NK-92 treated with Interleukin-12 subunit alpha and Interleukin-12 subunit beta, amount 100 ng/mL, for 24 hours (cell line): ENCODE measurements around the gene OR6C6.
"Not testable (repeated sequence)": the region's sequence is repeated elsewhere in the genome, so short reads cannot be mapped to it uniquely, and the experiment has no call there.

Source experiments
- DNase-seq: peaks from one replicate; lab custom pipeline; 2025; lab: John Stamatoyannopoulos, UW

Gene OR6C6

DNA sequence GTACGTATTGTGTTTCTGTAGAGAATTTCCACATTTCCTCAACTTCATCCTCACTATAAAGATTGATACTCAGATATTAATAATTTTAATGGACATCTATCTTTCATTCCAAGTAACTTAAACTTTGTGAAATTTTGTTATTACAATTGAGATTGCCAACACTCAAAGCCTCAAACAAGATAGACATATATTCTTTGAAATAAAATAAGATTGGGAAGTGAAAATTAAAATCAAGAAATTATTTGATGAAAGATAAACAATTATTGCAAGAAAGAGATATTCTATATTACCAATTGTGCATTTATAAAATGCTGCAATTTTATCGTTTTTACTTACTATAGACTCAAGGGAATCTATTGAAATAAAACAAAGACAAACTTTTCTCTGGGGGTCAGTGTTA, at the start of gene OR6C6:
Gene OR6C6, minus strand, starts transcription at position 101 of the 400 bp plus-strand sequence. CDS start 1,337 bp downstream, outside the sequence.
- no peak for DNase-seq

DNA sequence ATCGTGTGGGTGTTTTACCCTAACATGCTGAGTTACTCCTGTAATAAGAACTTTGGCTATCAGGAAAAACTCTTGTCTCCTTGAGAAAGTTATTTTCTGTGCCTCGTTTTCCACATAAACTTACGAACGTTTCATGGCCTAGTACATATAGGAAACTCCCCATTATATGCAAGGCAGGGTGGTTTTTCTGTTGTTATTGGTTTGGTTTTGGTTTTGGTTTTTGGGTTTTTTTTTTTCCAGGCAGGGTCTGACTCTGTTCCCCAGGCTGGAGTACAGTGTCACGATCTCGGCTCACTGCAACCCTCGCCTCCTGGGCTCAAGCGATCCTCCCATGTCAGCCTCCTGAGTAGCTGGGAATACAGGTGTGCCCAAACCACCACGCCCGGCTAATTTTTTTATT, 39.6 kb upstream of the OR6C6 start:
- no peak for DNase-seq

DNA sequence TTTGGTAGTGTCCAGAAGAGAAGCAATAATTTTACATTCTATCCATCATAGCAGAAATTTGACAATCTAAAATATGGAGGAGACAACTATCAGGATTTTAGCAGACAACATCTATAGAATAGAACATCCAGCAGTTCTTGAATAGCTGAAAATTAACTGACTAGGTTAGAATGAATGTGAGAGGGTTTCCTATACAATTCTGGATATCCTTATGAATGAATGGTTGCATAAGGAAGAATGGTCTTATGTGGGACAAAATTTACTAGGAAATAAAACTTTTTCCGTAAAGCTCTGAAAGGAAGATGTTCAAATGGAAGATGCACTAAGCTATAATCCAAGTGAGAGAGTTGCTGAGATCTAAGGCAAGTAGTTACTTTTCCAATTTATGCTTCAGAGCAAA, 34.1 kb upstream of the OR6C6 start, which contains the start of gene OR6C3:
Gene OR6C3, plus strand, starts transcription at position 301 of the 400 bp plus-strand sequence. CDS start 955 bp downstream, outside the sequence.
- DNase-seq: no peak

DNA sequence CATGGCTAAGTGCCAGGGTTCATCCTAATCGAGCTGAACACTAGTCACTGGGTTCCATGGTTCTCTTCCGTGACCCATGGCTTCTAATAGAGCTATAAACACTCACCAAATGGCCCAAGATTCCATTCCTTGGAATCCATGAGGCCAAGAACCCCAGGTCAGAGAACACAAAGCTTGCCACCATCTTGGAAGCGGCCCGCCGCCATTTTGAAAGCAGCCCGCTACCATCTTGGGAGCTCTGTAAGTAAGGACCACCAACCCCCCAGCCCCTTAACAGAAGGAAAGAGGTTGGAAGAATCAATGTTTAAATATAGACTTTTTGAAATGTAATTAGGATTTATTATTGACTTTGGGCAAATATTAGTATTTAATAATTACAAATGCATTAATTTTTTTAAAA, 29.4 kb upstream of the OR6C6 start:
- not testable (repeated sequence) for DNase-seq

DNA sequence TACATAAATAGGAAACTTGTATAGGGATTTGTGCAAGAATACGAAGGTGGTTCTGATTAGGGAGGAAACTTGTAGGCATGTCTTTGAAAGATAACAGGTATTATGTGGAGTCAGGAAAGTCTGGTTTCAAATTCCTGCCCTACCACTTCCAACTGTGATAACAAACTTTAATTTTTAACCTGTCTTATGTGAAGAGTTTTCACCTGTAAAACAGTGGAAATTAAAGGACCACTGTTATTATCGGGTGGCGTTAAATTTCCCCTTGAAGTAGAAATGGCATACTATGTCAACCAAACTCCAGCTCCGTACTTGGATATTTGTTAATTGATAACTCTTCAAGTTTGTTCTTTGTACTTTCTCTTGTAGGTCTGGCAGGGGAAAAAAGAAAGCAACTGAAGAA, 23.8 kb upstream of the OR6C6 start:
- no peak for DNase-seq

DNA sequence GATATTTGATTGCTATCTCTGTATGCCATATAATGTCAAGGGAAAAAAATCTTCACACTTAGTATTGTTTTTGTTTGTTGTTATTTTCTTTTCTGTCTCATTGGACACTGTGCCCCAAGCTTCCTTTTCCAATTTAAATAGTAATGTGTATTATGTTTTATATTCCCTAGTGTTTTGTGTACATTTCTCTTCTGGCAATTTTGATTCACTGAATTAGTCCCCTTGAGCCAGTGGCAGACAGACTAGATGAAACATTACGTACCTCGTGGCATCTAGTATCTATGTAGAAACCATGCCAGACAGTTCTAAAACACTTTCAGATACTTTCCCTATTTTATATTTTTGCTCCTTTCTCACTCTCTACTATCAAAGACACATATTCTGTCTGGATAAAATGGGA, 17.7 kb upstream of the OR6C6 start, which contains the start of gene OR6C1:
Gene OR6C1, plus strand, starts transcription at position 301 of the 400 bp plus-strand sequence. CDS start 6,257 bp downstream, outside the sequence.
- no peak for DNase-seq

DNA sequence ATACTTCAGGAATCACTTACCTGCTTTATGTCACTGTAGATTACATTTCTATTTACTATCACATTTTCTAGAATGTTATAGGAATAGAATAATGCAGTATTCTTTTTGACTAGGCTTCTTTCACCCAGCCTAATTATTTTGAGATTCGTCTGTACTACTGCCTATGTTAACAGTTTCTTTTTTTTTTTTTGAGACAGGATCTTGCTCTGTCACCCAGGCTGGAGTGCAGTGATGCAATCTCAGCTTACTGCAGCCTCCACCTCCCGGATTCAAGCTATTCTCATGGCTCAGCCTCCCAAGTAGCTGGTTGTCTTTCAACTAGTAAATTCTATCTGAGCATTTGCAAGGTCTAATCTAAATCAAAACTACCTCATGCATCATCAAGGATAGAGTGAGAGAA, 6.4 kb downstream of the OR6C6 start:
- DNase-seq: no peak

DNA sequence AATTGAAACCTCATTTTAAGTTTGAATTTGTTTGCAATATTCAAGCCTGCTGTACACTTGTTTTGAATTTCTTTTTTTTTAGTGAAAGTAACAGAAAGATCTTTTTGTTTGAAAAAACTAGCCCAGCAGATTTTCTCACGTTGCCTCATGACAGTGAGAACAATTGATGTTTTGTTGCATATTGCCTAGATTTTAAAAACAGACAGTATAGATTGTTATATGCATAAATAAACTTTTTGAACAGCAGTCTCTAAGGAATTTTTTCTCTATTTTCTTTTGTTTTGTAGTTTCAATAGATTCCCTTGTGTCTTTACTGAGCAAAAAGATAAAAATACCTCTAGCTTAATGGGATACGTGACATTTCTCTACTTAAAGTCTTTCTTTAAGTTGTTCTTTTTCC, 15.4 kb downstream of the OR6C6 start:
- DNase-seq: no peak

DNA sequence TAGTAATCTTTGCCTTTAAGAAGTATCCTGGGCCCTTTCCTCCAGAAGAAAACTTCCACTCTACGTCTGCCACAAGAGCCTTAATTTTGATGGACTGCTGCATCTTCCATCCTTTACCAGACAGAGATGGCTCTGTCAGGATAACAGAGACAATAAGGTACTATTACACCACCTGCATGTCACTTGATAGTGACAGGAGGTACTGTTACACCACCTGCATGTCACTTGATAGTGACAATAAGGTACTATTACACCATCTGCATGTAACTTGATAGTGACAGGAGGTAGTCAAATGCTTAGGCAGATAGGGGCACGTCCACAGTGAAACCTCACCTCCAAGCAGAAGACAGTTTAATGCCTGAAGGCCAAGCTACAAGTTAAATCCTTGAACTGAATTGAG, 38.1 kb downstream of the OR6C6 start:
- no peak for DNase-seq

DNA sequence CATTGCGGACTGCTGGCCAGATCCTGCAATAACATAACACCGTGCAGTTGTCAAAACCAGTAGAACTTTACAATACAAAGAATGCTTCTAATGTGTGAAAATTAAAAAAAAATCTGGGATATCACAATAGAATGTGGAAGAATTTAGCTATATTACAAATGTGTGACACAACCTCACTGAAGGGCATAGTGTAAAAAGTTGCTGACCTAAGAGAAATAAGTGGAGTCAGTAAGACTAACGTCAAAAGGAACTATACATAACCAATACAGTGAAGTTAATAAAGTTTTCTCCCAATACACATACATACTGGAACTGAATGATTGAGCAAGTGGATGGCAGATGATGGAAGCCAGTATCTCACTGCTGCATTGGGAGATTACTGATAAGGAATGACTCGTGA, 39.5 kb downstream of the OR6C6 start:
- DNase-seq: no peak

DNA sequence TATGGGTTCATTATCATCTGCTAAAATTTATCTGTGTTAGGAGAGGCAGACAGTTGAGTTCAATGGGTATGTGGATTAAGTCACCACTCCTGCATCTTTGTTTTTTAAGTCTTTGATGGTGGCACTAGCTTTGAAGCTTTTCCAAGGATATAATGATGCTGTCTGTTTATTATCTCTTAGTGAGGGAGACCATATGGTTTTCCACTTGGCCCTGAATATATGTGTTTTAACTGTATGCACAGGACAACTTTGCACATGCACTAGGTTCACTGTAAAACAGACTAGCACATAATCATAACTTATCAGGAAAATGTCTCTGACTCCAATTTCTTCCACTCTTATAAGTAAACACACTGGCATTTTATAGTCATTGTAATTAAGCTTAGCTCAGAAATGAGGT, 43.1 kb downstream of the OR6C6 start:
- no peak for DNase-seq

DNA sequence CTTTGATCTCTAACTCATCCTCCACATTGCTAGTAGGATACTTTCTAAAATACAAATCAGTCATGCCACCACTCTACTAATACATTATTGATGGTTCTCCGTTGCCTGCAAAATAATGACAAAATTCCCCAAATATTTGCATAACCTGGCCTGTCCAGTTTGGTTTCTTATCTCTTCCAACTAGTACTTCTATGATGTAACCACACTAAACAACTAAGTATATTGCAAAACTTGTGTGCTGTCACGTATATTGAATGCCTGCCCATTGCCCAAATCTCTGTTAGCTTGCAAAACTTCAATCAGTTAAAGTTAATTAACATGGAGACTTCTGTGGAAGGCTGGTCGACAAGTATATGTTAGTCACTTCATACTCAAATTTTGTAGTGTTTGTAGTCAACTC, 45.4 kb downstream of the OR6C6 start:
- DNase-seq: no peak

DNA sequence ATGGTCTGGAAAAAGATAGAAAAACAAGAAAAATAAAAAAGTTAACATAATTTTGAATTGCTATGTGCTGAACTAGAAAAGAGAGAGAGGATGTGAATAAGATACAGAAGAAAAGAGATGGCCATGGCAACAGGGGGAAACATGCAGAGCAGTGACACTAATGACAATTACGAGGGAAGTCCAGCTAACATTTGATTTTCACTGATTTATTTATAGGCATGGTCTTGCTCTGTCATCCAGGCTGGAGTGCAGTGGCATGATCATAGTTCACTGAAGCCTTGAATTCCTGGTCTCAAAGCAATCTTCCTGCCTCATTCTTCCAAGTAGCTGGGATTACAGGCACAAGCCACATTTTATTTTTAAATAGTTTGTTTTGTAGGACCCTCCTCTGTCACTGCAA, 50.2 kb downstream of the OR6C6 start:
- no peak for DNase-seq

DNA sequence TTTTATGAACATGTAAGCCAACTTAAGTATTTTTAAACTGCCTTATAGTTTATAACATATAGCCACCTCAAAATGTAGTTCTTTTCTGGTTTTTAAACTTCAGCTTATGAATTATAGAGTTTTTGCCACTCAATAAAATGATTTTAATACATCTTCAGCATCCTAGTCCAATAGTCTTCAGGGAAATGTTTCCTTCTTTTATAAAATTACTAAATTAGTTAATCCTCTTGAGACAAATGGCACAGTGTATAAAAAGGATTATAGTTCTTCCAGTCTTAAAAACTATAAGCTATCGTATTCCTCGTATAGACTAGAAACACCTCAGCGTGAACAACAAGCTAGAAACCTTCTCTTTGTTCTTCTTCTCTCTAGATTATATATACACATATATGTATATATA, 52.1 kb downstream of the OR6C6 start, which contains the start of gene OR6C74:
Gene OR6C74, plus strand, starts transcription at position 301 of the 400 bp plus-strand sequence. CDS start 2,679 bp downstream, outside the sequence.
- no peak for DNase-seq
